GM19099 (cell line): ENCODE data around the gene C2orf81.

Experiments
- POLR2A ChIP-seq: IDR thresholded peaks from 3 replicates; pipeline ENCODE4 v1.6.1; 2011; ENCODE audit warnings: low read depth; ENCODE audit not compliant: insufficient read length; ENCODE audit errors: extremely low read depth

The C2orf81 gene

GRCh38 chr2:74381751-74382150, 39.7 kb downstream of the C2orf81 start:
- no peak for TF ChIP-seq POLR2A

GRCh38 chr2:74379851-74380789, 41.3 kb downstream of the C2orf81 start, which contains the start of gene DCTN1:
Gene DCTN1 (minus strand): TSS chr2:74380311. CDS start chr2:74380037, 274 bp downstream.
- no peak for TF ChIP-seq POLR2A

GRCh38 chr2:74378007-74378406, 43.4 kb downstream of the C2orf81 start:
- TF ChIP-seq POLR2A = no peak

GRCh38 chr2:74375838-74376237, 45.6 kb downstream of the C2orf81 start:
- TF ChIP-seq POLR2A = no peak

GRCh38 chr2:74374509-74375205, 46.8 kb downstream of the C2orf81 start:
- TF ChIP-seq POLR2A = no peak

GRCh38 chr2:74373985-74374384, 47.4 kb downstream of the C2orf81 start:
- TF ChIP-seq POLR2A = no peak

GRCh38 chr2:74373221-74373676, 48.2 kb downstream of the C2orf81 start:
- no peak for TF ChIP-seq POLR2A

GRCh38 chr2:74372674-74373073, 48.7 kb downstream of the C2orf81 start:
- TF ChIP-seq POLR2A = no peak

GRCh38 chr2:74371421-74371820, 50.0 kb downstream of the C2orf81 start:
- TF ChIP-seq POLR2A = no peak

- no peak for TF ChIP-seq POLR2A
These were observed 51.4 kb downstream of the C2orf81 start for GRCh38 chr2:74369976-74370375.

GRCh38 chr2:74368499-74368898, 52.9 kb downstream of the C2orf81 start:
- TF ChIP-seq POLR2A = no peak

GRCh38 chr2:74367789-74368188, 53.6 kb downstream of the C2orf81 start:
- TF ChIP-seq POLR2A = no peak

GRCh38 chr2:74366036-74366435, 55.4 kb downstream of the C2orf81 start:
- no peak for TF ChIP-seq POLR2A

- no peak for TF ChIP-seq POLR2A
These were observed 56.6 kb downstream of the C2orf81 start for GRCh38 chr2:74364533-74365505.
